ENCODE data around the gene MRPL44.

- TF ChIP-seq CTCF (IDR thresholded peaks at IDR 0.05; ENCODE audit: low read length) (no peak), EZH2 (IDR thresholded peaks at IDR 0.05; ENCODE audit: borderline replicate concordance, low read length) (no peak)
Measured at GRCh38 chr2:223956300-223956699, 963 bp upstream of the MRPL44 start.

Measured in OCI-LY1 (cell line).